HEK293T (cell line): Measurements from ENCODE around the gene PTPN13.
A peak's percentile ranks its signal among the peaks of the same experiment; 100 is the strongest.
"Not testable (repeated sequence)": the region's sequence is repeated elsewhere in the genome, so short reads cannot be mapped to it uniquely, and the experiment has no call there.

Experiments used
- CTCF ChIA-PET: fragments of 350-600 bp; formaldehyde crosslinking; extraction: SDS; loops from one replicate; lab custom pipeline; 2021; ENCODE audit warnings: antibody characterized with exemption, inconsistent platforms; lab: Yijun Ruan, JAX
- POLR2A ChIA-PET: fragments of 350-600 bp; formaldehyde crosslinking; extraction: SDS; loops from one replicate; lab custom pipeline; 2020; ENCODE audit warnings: antibody characterized with exemption, inconsistent platforms; lab: Yijun Ruan, JAX
- DNase-seq: peaks from one replicate; pipeline ENCODE4 v3.0.0; 2012; ENCODE audit warnings: mixed read lengths; ENCODE audit errors: extremely low spot score
- ARNT ChIP-seq: fragments of 450-650 bp; IDR thresholded peaks from 2 replicates; pipeline ENCODE4 v1.6.1; 2017; ENCODE audit warnings: mild to moderate bottlenecking
- BHLHE40 ChIP-seq: fragments of 450-650 bp; IDR thresholded peaks from 2 replicates; pipeline ENCODE4 v1.6.1; 2016; ENCODE audit warnings: mild to moderate bottlenecking, moderate library complexity, borderline replicate concordance
- CTBP1 ChIP-seq: fragments of 450-650 bp; IDR thresholded peaks from 2 replicates; pipeline ENCODE4 v1.6.1; 2016; ENCODE audit warnings: borderline replicate concordance
- ELF4 ChIP-seq: fragments of 450-650 bp; IDR thresholded peaks from 2 replicates; pipeline ENCODE4 v1.6.1; 2017; ENCODE audit warnings: antibody characterized with exemption
- FOXA1 ChIP-seq: fragments of 450-650 bp; IDR thresholded peaks from 2 replicates; pipeline ENCODE4 v1.6.1; 2016; ENCODE audit warnings: mild to moderate bottlenecking
- FOXK2 ChIP-seq: fragments of 450-650 bp; IDR thresholded peaks from 2 replicates; pipeline ENCODE4 v1.6.1; 2016; ENCODE audit warnings: mild to moderate bottlenecking
- FOXM1 ChIP-seq: fragments of 450-650 bp; IDR thresholded peaks from 2 replicates; pipeline ENCODE4 v1.6.1; 2017; ENCODE audit warnings: mild to moderate bottlenecking, borderline replicate concordance
- HDGF ChIP-seq: fragments of 450-650 bp; IDR thresholded peaks from 2 replicates; pipeline ENCODE4 v1.6.1; 2017; ENCODE audit warnings: antibody characterized with exemption, borderline replicate concordance
- L3MBTL2 ChIP-seq: fragments of 450-650 bp; conservative IDR thresholded peaks from 2 replicates; pipeline ENCODE4 v1.6.1; 2016; ENCODE audit warnings: mild to moderate bottlenecking
- LEF1 ChIP-seq: fragments of 450-650 bp; IDR thresholded peaks from 2 replicates; pipeline ENCODE4 v1.6.1; 2017; ENCODE audit warnings: mild to moderate bottlenecking, borderline replicate concordance
- NFRKB ChIP-seq: fragments of 450-650 bp; IDR thresholded peaks from 2 replicates; pipeline ENCODE4 v1.6.1; 2016; ENCODE audit warnings: mild to moderate bottlenecking, moderate library complexity
- PKNOX1 ChIP-seq: fragments of 450-650 bp; IDR thresholded peaks from 2 replicates; pipeline ENCODE4 v1.6.1; 2016
- SP1 ChIP-seq: fragments of 450-650 bp; IDR thresholded peaks from 2 replicates; pipeline ENCODE4 v1.6.1; 2017
- SUZ12 ChIP-seq: fragments of 450-650 bp; IDR thresholded peaks from 2 replicates; pipeline ENCODE4 v1.6.1; 2016; ENCODE audit warnings: mild to moderate bottlenecking
- TARDBP ChIP-seq: fragments of 450-650 bp; IDR thresholded peaks from 2 replicates; pipeline ENCODE4 v1.6.1; 2016
- ZNF384 ChIP-seq: fragments of 450-650 bp; IDR thresholded peaks from 2 replicates; pipeline ENCODE4 v1.6.1; 2016

The PTPN13 gene

GRCh38 chr4:86641516-86642090 lies 47.5 kb downstream of the PTPN13 start:
- ChIA-PET POLR2A (no interaction called here), CTCF (no interaction called here)
- TF ChIP-seq LEF1 (no peak), SUZ12 (no peak), BHLHE40 (no peak), HDGF (no peak), FOXM1 (no peak), PKNOX1 (no peak), ARNT (no peak), CTBP1 (no peak), ZNF384 (no peak), SP1 (no peak), TARDBP (no peak), NFRKB (no peak), FOXA1 (no peak), ELF4 (no peak), FOXK2 (no peak), L3MBTL2 (no peak)
- DNase-seq: no peak

- CTCF ChIA-PET: no interaction called here
Measured at GRCh38 chr4:86644892-86645291, 50.8 kb downstream of the PTPN13 start.

GRCh38 chr4:86652332-86652932 lies 58.3 kb downstream of the PTPN13 start:
- DNase-seq: no peak
- no peak for TF ChIP-seq HDGF
- TF ChIP-seq NFRKB: no peak
- no peak for TF ChIP-seq CTBP1
- TF ChIP-seq PKNOX1: no peak
- TF ChIP-seq ARNT: no peak
- no peak for TF ChIP-seq ELF4
- no peak for TF ChIP-seq SP1
- no peak for TF ChIP-seq LEF1
- TF ChIP-seq ZNF384: no peak
- no peak for TF ChIP-seq L3MBTL2
- no peak for TF ChIP-seq FOXA1
- TF ChIP-seq FOXK2: no peak
- TF ChIP-seq BHLHE40: no peak
- no peak for TF ChIP-seq TARDBP
- TF ChIP-seq SUZ12: no peak
- ChIA-PET CTCF (no interaction called here), POLR2A (no interaction called here)

More at GRCh38 chr4:86644892-86645291, 50.8 kb downstream of the PTPN13 start:
- TF ChIP-seq SUZ12: no peak
- no peak for TF ChIP-seq HDGF
- no peak for TF ChIP-seq TARDBP
- TF ChIP-seq FOXM1: no peak
- no peak for TF ChIP-seq FOXK2
- TF ChIP-seq LEF1: no peak
- TF ChIP-seq PKNOX1: no peak
- POLR2A ChIA-PET: no interaction called here
- no peak for DNase-seq

GRCh38 chr4:86653237-86653865 lies 59.2 kb downstream of the PTPN13 start:
- peak; percentile 14 for DNase-seq
- TF ChIP-seq SUZ12 (no peak), LEF1 (no peak), NFRKB (no peak), CTBP1 (no peak), HDGF (no peak), ZNF384 (peak; percentile 74)
- CTCF ChIA-PET: interaction anchor here (0.6 kb wide), 1 partner anchor 23 kb away, joined by 3 read pairs; no protein-coding TSS in a partner anchor

GRCh38 chr4:86656781-86657180 lies 62.7 kb downstream of the PTPN13 start:
- CTCF ChIA-PET, DNase-seq, POLR2A ChIA-PET: not testable (repeated sequence)

More at GRCh38 chr4:86653237-86653865, 59.2 kb downstream of the PTPN13 start:
- POLR2A ChIA-PET: no interaction called here

GRCh38 chr4:86657382-86657781 lies 63.3 kb downstream of the PTPN13 start:
- DNase-seq: no peak
- ChIA-PET CTCF (no interaction called here), POLR2A (no interaction called here)
- TF ChIP-seq FOXK2: no peak
- TF ChIP-seq FOXM1: no peak
- TF ChIP-seq SUZ12: no peak
- TF ChIP-seq SP1: no peak
- no peak for TF ChIP-seq ELF4
- no peak for TF ChIP-seq FOXA1
- TF ChIP-seq CTBP1: no peak
- no peak for TF ChIP-seq LEF1
- no peak for TF ChIP-seq L3MBTL2
- no peak for TF ChIP-seq PKNOX1
- no peak for TF ChIP-seq TARDBP
- no peak for TF ChIP-seq ARNT
- no peak for TF ChIP-seq HDGF
